Gastrocnemius medialis (tissue), 4 donors: Measurements from ENCODE around the gene IQCH. TPM values are rescaled to one million over a fixed set of nuclear protein-coding genes. Genes with fewer than 3 reads are reported as not detected.

Experiments used
- ATAC-seq, 2 donors: fragments of 150-250 bp; one replicate each; pipeline ENCODE4 v1.9.1; 2016
- DNase-seq, 2 donors: peaks; one replicate each; pipeline ENCODE4 v3.0.0-alpha.2; 2019
- H3K27ac ChIP-seq, 4 donors: fragments of 200-600 bp; sonication (generic); 1 replicate in 1 of 4; 2 replicates in 3 of 4; pipeline ENCODE4 v1.5.1; 2016 to 2018; ENCODE audit warnings: mild to moderate bottlenecking in 2 of 4, moderate library complexity in 1 of 4
- H3K27me3 ChIP-seq, 3 donors: fragments of 200-600 bp; sonication (generic) in 2 of 3; 1 replicate in 1 of 3; 2 replicates in 2 of 3; pipeline versions ENCODE4 v1.5.1 to v1.6.0; 2016 to 2019; ENCODE audit warnings: mild to moderate bottlenecking in 1 of 3, moderate library complexity in 1 of 3
- H3K36me3 ChIP-seq, 2 donors: fragments of 200-600 bp; sonication (generic) in 1 of 2; one replicate each; pipeline ENCODE4 v1.5.1; 2017 to 2018
- H3K4me1 ChIP-seq, 2 donors: fragments of 200-600 bp; sonication (generic) in 1 of 2; one replicate each; pipeline ENCODE4 v1.5.1; 2016 to 2017; ENCODE audit warnings: mild to moderate bottlenecking in 2 of 2
- H3K4me3 ChIP-seq, 4 donors: fragments of 200-600 bp; sonication (generic) in 3 of 4; 1 replicate in 1 of 4; 2 replicates in 3 of 4; pipeline ENCODE4 v1.5.1; 2016 to 2019; ENCODE audit warnings: mild to moderate bottlenecking in 2 of 4
- H3K9me3 ChIP-seq, 3 donors: fragments of 200-600 bp; sonication (generic) in 2 of 3; 1 replicate in 1 of 3; 2 replicates in 2 of 3; pipeline ENCODE4 v1.5.1; 2016 to 2019
- CTCF ChIP-seq, 5 experiments: fragments of 450-650 bp in 3 of 5; fragments of 200-600 bp in 2 of 5; sonication (generic) in 2 of 5; IDR thresholded peaks in 4 of 5; conservative IDR thresholded peaks in 1 of 5; 1 replicate in 4 of 5; 2 replicates in 1 of 5; pipeline ENCODE4 v1.5.1; 2016 to 2019; ENCODE audit warnings: antibody characterized with exemption in 5 of 5, mild to moderate bottlenecking in 3 of 5, moderate library complexity in 3 of 5
- POLR2A ChIP-seq, 2 donors: fragments of 450-650 bp; IDR thresholded peaks; one replicate each; pipeline ENCODE4 v1.6.1; 2017; ENCODE audit warnings: antibody characterized with exemption in 2 of 2, mild to moderate bottlenecking in 2 of 2, moderate library complexity in 2 of 2
- in situ Hi-C, 4 donors: fragments of 200-750 bp; cut with MboI; loops; one replicate each; pipeline versions ENCODE4 v1.15.0 to v1.8.0; 2017; ENCODE audit warnings: low sequenced_read_pairs in 4 of 4
- intact Hi-C: fragments of 100-400 bp; cut with DNase I; formaldehyde crosslinking; loops from one replicate; pipeline ENCODE4 v1.15.1; 2023; ENCODE audit warnings: low total_unique reads
- total RNA-seq, 4 donors: library from RNA; depleted of rRNA; stranded (reverse); fragments of >200 nt; gene quantifications; one replicate each; pipeline versions ENCODE4 v1.1.0 to v1.2.3, GENCODE V29; 2016

The IQCH gene
- total RNA-seq, 4 donors from 2014 or later, result 0.07 to 0.65 (median 0.32) TPM

DNA sequence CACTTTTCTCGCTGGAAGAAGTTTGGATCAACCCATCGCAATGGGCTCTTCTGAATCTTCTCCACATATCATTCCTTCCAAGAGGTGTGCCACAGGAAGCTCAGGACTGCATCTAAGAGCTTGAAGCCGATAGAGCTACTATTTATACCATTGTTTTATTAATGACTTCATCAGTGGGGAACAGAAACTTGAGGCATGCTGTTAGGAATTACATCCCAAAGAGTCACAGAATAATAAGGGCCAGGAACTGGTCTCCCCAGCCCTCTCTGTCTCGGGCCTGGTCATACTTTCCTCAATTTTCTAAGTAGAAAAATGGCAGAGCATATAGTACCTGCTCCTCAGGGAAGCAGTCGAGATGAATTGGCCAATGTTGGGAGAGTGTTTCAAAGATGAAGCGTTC is 249.5 kb downstream of the IQCH start:
- DNase-seq (no peak), ATAC-seq (no peak)
- Histone ChIP-seq H3K36me3 (peaks cover 0 to 1% of the 10 kb centered on the region in 2 donors), H3K9me3 (no peaks in the 10 kb centered on the region), H3K4me1 (peaks cover 0 to 5% of the 10 kb centered on the region in 2 donors), H3K27me3 (no peaks in the 10 kb centered on the region), H3K27ac (no peak overlapping the region), H3K4me3 (no peak overlapping the region)
- in situ Hi-C loops (no loop called here), intact Hi-C loops (no loop called here)
- TF ChIP-seq CTCF (IDR thresholded peaks at IDR 0.05 in 4 of 5, conservative IDR thresholded peaks at IDR 0.05 in 1 of 5) (no peak), POLR2A (IDR thresholded peaks at IDR 0.05) (no peak)

DNA sequence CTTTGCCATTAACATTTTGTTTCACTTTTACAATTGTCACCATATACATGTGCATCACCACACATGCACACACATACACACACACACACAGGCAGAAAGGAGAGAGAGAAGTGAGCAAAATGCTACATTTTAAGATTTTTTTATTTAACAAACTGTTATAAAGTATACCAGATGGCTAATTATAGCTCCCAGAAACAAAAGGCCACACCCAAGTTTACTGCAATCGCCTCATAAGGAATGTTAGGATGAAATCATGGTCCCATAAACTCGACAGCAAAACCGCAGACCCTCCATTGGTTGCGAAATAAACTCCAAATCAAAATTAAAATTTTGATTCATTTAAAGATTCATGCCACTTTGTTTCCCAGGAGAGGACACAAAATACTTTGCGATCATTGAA is 250.2 kb downstream of the IQCH start:
- Histone ChIP-seq H3K4me1 (peaks cover 0 to 5% of the 10 kb centered on the region in 2 donors), H3K27me3 (no peaks in the 10 kb centered on the region), H3K36me3 (peaks cover 0 to 7% of the 10 kb centered on the region in 2 donors), H3K4me3 (no peak overlapping the region), H3K27ac (no peak overlapping the region), H3K9me3 (no peaks in the 10 kb centered on the region)
- in situ Hi-C loops (no loop called here), intact Hi-C loops (no loop called here)
- TF ChIP-seq POLR2A (IDR thresholded peaks at IDR 0.05) (no peak), CTCF (IDR thresholded peaks at IDR 0.05 in 4 of 5, conservative IDR thresholded peaks at IDR 0.05 in 1 of 5) (no peak)
- DNase-seq, result no peak
- peak in 1 of 2 donors; percentile 60 for ATAC-seq

- Histone ChIP-seq H3K36me3 (peaks cover 0 to 12% of the 10 kb centered on the region in 2 donors), H3K27me3 (no peaks in the 10 kb centered on the region), H3K4me3 (no peak overlapping the region), H3K9me3 (no peaks in the 10 kb centered on the region), H3K4me1 (peaks cover 0 to 5% of the 10 kb centered on the region in 2 donors), H3K27ac (no peak overlapping the region)
- ATAC-seq, result no peak
- TF ChIP-seq POLR2A (IDR thresholded peaks at IDR 0.05), result no peak
- TF ChIP-seq CTCF (IDR thresholded peaks at IDR 0.05 in 4 of 5, conservative IDR thresholded peaks at IDR 0.05 in 1 of 5), result no peak
- intact Hi-C loops (no loop called here), in situ Hi-C loops (no loop called here)
- no peak for DNase-seq
These were observed 251.3 kb downstream of the IQCH start for GRCh38 chr15:67505675-67506572.

DNA sequence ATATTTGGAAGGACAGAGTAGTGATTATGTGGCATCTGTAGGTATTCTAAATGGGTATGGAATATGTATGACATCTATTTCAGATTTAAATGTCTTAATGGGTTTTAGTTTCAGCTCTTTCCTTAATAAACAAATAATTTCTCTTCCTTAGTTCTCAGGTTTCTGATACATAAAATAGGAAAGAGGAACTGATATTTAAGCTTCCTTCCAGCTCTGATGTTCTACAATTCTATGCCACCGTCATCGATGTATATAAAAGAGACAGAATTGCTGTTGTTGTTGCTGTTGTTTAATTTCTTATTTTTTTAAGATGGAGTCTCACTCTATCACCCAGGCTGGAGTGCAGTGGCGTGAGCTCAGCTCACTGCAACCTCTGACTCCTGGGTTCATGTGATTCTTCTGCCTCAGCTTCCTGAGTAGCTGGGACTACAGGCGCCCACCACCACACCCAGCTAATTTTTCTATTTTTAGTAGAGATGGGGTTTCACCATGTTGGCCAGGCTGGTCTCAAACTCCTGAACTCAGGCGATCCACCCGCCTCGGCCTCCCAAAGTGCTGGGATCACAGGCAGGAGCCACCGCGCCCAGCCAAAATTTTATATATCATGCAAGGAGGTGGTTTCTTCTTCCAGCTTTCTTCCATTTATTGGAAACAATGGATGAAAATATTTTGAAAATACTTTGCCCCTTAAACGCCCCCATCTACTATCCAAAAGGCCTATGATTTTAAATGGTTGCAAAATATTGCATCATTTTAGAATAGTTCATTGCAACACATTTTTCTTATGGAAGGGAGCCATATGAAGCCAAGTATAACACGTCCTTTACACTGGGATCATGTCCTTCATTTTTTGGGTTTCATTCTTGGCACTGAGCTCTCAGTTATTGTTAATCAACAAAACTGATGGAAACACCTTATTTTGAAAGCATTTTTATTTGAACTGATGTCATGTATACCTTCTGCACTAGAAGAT is 252.5 kb downstream of the IQCH start:
- H3K4me3 ChIP-seq, result no peak overlapping the region
- TF ChIP-seq CTCF (IDR thresholded peaks at IDR 0.05 in 4 of 5, conservative IDR thresholded peaks at IDR 0.05 in 1 of 5), result no peak
- no peak for TF ChIP-seq POLR2A (IDR thresholded peaks at IDR 0.05)
- no peaks in the 10 kb centered on the region for H3K9me3 ChIP-seq
- peaks cover 0 to 18% of the 10 kb centered on the region in 2 donors for H3K36me3 ChIP-seq
- intact Hi-C loops, result no loop called here
- H3K27me3 ChIP-seq, result no peaks in the 10 kb centered on the region
- DNase-seq, result no peak
- peak overlapping the region in 2 of 4 donors; percentile 33 to 39 for H3K27ac ChIP-seq
- in situ Hi-C loops, result no loop called here
- peak; percentile 54 to 55 for ATAC-seq
- peaks cover 0 to 5% of the 10 kb centered on the region in 2 donors for H3K4me1 ChIP-seq
